Frontal cortex (tissue), 4 donors: Measurements from ENCODE around the gene TDRD10. TPM values are rescaled to one million over a fixed set of nuclear protein-coding genes. Genes with fewer than 3 reads are reported as not detected.
A peak's percentile ranks its signal among the peaks of the same experiment; 100 is the strongest.

Experiments used
- DNase-seq, 2 donors: peaks; one replicate each; pipeline ENCODE4 v3.0.0; 2012; ENCODE audit warnings: low spot score in 2 of 2
- FAIRE-seq: peaks from 2 replicates; lab custom pipeline; 2012; peaks lifted over from hg19 to GRCh38; lab: Jason Lieb, UNC
- total RNA-seq: library from RNA; depleted of rRNA; stranded (reverse); fragments of >200 nt; gene quantifications from one replicate; pipeline ENCODE4 v1.2.3, GENCODE V29; 2014
- donor health status: control.
- donor health status: control.
- donor health status: control.

Gene TDRD10
- 0.41 TPM for total RNA-seq

- peak; percentile 28 to 42 for DNase-seq
- no peak for FAIRE-seq
These were observed at the start of gene TDRD10, which contains the start of gene SHE for GRCh38 chr1:154502066-154502743. Gene TDRD10, plus strand, starts transcription at chr1:154502219. Its CDS starts 4,685 bp downstream, at chr1:154506904. Gene SHE, minus strand, starts transcription at chr1:154502412. Its CDS starts 386 bp downstream, at chr1:154502026.

GRCh38 chr1:154453161-154453560 is 48.9 kb upstream of the TDRD10 start:
- FAIRE-seq (no peak), DNase-seq (no peak)

- no peak for DNase-seq
- no peak for FAIRE-seq
These were observed 48.3 kb upstream of the TDRD10 start for GRCh38 chr1:154453574-154454352.

- DNase-seq: no peak
- no peak for FAIRE-seq
These were observed 47.5 kb upstream of the TDRD10 start for GRCh38 chr1:154454386-154455120.

- FAIRE-seq: no peak
- DNase-seq: no peak
These were observed 45.4 kb upstream of the TDRD10 start for GRCh38 chr1:154456631-154457030.

- FAIRE-seq: no peak
- no peak for DNase-seq
These were observed 42.9 kb upstream of the TDRD10 start for GRCh38 chr1:154459080-154459479.

- FAIRE-seq (no peak), DNase-seq (no peak)
These were observed 41.2 kb upstream of the TDRD10 start for GRCh38 chr1:154460695-154461260.

- no peak for FAIRE-seq
- DNase-seq: peak in 1 of 2 donors; percentile 35
These were observed 38.5 kb upstream of the TDRD10 start for GRCh38 chr1:154463512-154463990.

GRCh38 chr1:154465621-154466195 is 36.3 kb upstream of the TDRD10 start:
- FAIRE-seq: no peak

GRCh38 chr1:154466206-154466605 is 35.8 kb upstream of the TDRD10 start:
- no peak for FAIRE-seq
- DNase-seq: no peak

More at GRCh38 chr1:154465621-154466195, 36.3 kb upstream of the TDRD10 start:
- no peak for DNase-seq

GRCh38 chr1:154466921-154467417 is 35.0 kb upstream of the TDRD10 start:
- FAIRE-seq: no peak
- no peak for DNase-seq

GRCh38 chr1:154467434-154468102 is 34.5 kb upstream of the TDRD10 start:
- DNase-seq (no peak), FAIRE-seq (no peak)

- FAIRE-seq: no peak
- DNase-seq: no peak
These were observed 33.3 kb upstream of the TDRD10 start for GRCh38 chr1:154468535-154469250.

- FAIRE-seq (no peak), DNase-seq (no peak)
These were observed 32.0 kb upstream of the TDRD10 start for GRCh38 chr1:154469844-154470560.

GRCh38 chr1:154471304-154471703 is 30.7 kb upstream of the TDRD10 start:
- DNase-seq (no peak), FAIRE-seq (no peak)

GRCh38 chr1:154474802-154475201 is 27.2 kb upstream of the TDRD10 start:
- DNase-seq (peak; percentile 62 to 63), FAIRE-seq (no peak)

- FAIRE-seq: no peak
These were observed 25.2 kb upstream of the TDRD10 start for GRCh38 chr1:154476791-154477190.

GRCh38 chr1:154478013-154478412 is 24.0 kb upstream of the TDRD10 start:
- no peak for FAIRE-seq
- DNase-seq: no peak

More at GRCh38 chr1:154476791-154477190, 25.2 kb upstream of the TDRD10 start:
- no peak for DNase-seq
